Loucy (cell line): ENCODE data around the gene PCBP3.

Experiments used
- CTCF ChIP-seq: fragments of 200-600 bp; sonication (generic); conservative IDR thresholded peaks from 2 replicates; pipeline ENCODE4 v1.5.1; 2014; ENCODE audit warnings: mild to moderate bottlenecking, antibody characterized with exemption, low read length
- EZH2phosphoT487 ChIP-seq: fragments of 200-600 bp; IDR thresholded peaks from 2 replicates; pipeline ENCODE4 v1.6.1; 2018; ENCODE audit warnings: antibody characterized with exemption, mild to moderate bottlenecking, moderate library complexity, borderline replicate concordance

GRCh38 chr21:45780647-45781046 is 137.1 kb downstream of the PCBP3 start:
- TF ChIP-seq CTCF, result no peak
- no peak for TF ChIP-seq EZH2phosphoT487
